Parathyroid adenoma (tissue), 2 donors: ENCODE measurements around the gene PRDM16.

Experiments
- H2AFZ ChIP-seq: fragments of 300-600 bp; sonication (generic); one replicate; pipeline ENCODE4 v1.7.0; 2017; ENCODE audit warnings: antibody characterized with exemption, mild to moderate bottlenecking
- H3K27ac ChIP-seq: fragments of 300-600 bp; sonication (generic); one replicate; pipeline ENCODE4 v1.7.0; 2017
- H3K27me3 ChIP-seq: fragments of 300-600 bp; sonication (generic); one replicate; pipeline ENCODE4 v1.7.0; 2017; ENCODE audit warnings: low read length; ENCODE audit not compliant: control insufficient read depth, insufficient read depth
- H3K36me3 ChIP-seq: fragments of 300-600 bp; sonication (generic); one replicate; pipeline ENCODE4 v1.7.0; 2017; ENCODE audit warnings: low read length; ENCODE audit not compliant: control insufficient read depth, insufficient read depth
- H3K4me1 ChIP-seq: fragments of 300-600 bp; sonication (generic); one replicate; pipeline ENCODE4 v1.7.0; 2017; ENCODE audit warnings: control low read depth
- H3K4me2 ChIP-seq: fragments of 300-600 bp; sonication (generic); one replicate; pipeline ENCODE4 v1.7.0; 2017; ENCODE audit warnings: low read length
- H3K4me3 ChIP-seq: fragments of 300-600 bp; sonication (generic); one replicate; pipeline ENCODE4 v1.7.0; 2017; ENCODE audit warnings: low read depth, low read length
- H3K79me2 ChIP-seq: fragments of 300-600 bp; sonication (generic); one replicate; pipeline ENCODE4 v1.7.0; 2017; ENCODE audit warnings: control low read depth
- H3K9ac ChIP-seq: fragments of 300-600 bp; sonication (generic); one replicate; pipeline ENCODE4 v1.7.0; 2017; ENCODE audit warnings: mild to moderate bottlenecking
- H3K9me3 ChIP-seq: fragments of 300-600 bp; sonication (generic); one replicate; pipeline ENCODE4 v1.7.0; 2017; ENCODE audit warnings: low read length; ENCODE audit not compliant: control insufficient read depth
- CTCF ChIP-seq: fragments of 300-600 bp; sonication (generic); IDR thresholded peaks from one replicate; pipeline ENCODE4 v1.7.0; 2017; ENCODE audit warnings: antibody characterized with exemption, mild to moderate bottlenecking
- donor health status: primary hyperparathyroidism.

The PRDM16 gene

GRCh38 chr1:3432306-3432705, 363.3 kb downstream of the PRDM16 start:
- TF ChIP-seq CTCF = no peak
- H3K4me1 ChIP-seq = no peaks in the 10 kb centered on the region
- H3K36me3 ChIP-seq = no peaks in the 10 kb centered on the region
- H3K79me2 ChIP-seq = no peaks in the 10 kb centered on the region
- H3K9ac ChIP-seq = no peak overlapping the region
- H3K27me3 ChIP-seq = no peaks in the 10 kb centered on the region
- H3K27ac ChIP-seq = no peak overlapping the region
- no peak overlapping the region for H2AFZ ChIP-seq
- no peak overlapping the region for H3K4me2 ChIP-seq
- H3K4me3 ChIP-seq = no peak overlapping the region
- no peaks in the 10 kb centered on the region for H3K9me3 ChIP-seq

- Histone ChIP-seq H3K4me1 (no peaks in the 10 kb centered on the region), H3K79me2 (no peaks in the 10 kb centered on the region), H3K27ac (no peak overlapping the region), H3K27me3 (no peaks in the 10 kb centered on the region), H3K9ac (no peak overlapping the region), H3K36me3 (no peaks in the 10 kb centered on the region), H3K9me3 (no peaks in the 10 kb centered on the region), H2AFZ (no peak overlapping the region), H3K4me3 (no peak overlapping the region), H3K4me2 (no peak overlapping the region)
- TF ChIP-seq CTCF = no peak
Observed at GRCh38 chr1:3433076-3433475, 364.1 kb downstream of the PRDM16 start.

GRCh38 chr1:3433596-3434320, 364.8 kb downstream of the PRDM16 start:
- no peak overlapping the region for H3K4me3 ChIP-seq
- TF ChIP-seq CTCF = no peak
- H2AFZ ChIP-seq = no peak overlapping the region
- H3K36me3 ChIP-seq = no peaks in the 10 kb centered on the region
- no peak overlapping the region for H3K27ac ChIP-seq
- no peaks in the 10 kb centered on the region for H3K79me2 ChIP-seq
- H3K4me1 ChIP-seq = no peaks in the 10 kb centered on the region
- H3K27me3 ChIP-seq = no peaks in the 10 kb centered on the region
- no peaks in the 10 kb centered on the region for H3K9me3 ChIP-seq
- H3K9ac ChIP-seq = no peak overlapping the region
- no peak overlapping the region for H3K4me2 ChIP-seq

GRCh38 chr1:3434406-3435110, 365.6 kb downstream of the PRDM16 start:
- no peak for TF ChIP-seq CTCF
- H3K4me3 ChIP-seq = no peak overlapping the region
- H3K9ac ChIP-seq = no peak overlapping the region
- H3K27ac ChIP-seq = no peak overlapping the region
- H2AFZ ChIP-seq = no peak overlapping the region
- no peak overlapping the region for H3K4me2 ChIP-seq
- no peaks in the 10 kb centered on the region for H3K27me3 ChIP-seq
- H3K4me1 ChIP-seq = no peaks in the 10 kb centered on the region
- no peaks in the 10 kb centered on the region for H3K79me2 ChIP-seq
- H3K9me3 ChIP-seq = no peaks in the 10 kb centered on the region
- H3K36me3 ChIP-seq = no peaks in the 10 kb centered on the region
